ENCODE results near the gene TXLNB. TPM values are rescaled to one million over a fixed set of nuclear protein-coding genes. Genes with fewer than 3 reads are reported as not detected.

The TXLNB gene
- 137 TPM for total RNA-seq
- long read RNA-seq, full-length matches to known transcripts: 84 of 239 reads
- long read RNA-seq, partial matches to known transcripts: 150 of 239 reads
- long read RNA-seq, other reads (novel, unspliced or antisense): 5 of 239 reads

DNA sequence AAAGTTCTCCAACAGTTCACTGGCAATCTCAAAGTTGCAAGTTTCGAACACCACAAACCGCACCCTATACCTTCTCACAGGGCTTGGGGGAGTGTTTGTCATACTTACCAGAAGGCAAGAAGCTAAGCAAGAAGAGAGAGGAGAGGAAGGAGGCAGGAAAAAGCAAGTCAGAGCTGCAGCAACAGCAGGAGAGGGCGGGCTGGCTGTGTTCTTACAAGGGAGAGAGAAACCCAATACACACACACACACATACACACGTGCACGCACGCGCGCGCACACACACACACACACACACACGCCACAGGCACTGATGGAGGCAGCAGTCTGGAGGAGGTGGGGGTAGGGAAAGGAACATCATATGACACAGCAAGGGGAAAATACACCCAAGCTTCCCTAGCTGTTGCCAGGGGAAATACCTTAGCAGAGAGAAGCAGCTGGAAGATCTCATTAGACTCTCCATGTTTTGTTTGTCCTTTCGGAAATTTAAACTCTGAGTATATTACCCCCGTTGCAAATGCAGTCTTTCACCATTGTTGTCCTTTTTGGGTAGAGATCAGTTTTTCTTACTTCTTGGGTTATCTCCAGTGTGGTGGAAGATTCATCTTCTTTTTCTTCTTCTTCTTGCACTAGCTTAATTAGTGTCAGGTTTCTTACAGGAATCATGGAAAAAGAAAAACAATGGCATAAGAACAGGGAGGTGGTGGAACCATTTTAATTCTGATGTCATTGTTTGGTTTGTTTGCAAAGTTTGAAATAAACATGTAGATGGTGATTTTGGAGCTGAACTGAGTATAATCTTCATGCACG, at the start of gene TXLNB:
Gene TXLNB, minus strand, starts transcription at position 186 of the 807 bp plus-strand sequence. CDS start 3,099 bp downstream, outside the sequence.
- TF ChIP-seq, protein P1, sequence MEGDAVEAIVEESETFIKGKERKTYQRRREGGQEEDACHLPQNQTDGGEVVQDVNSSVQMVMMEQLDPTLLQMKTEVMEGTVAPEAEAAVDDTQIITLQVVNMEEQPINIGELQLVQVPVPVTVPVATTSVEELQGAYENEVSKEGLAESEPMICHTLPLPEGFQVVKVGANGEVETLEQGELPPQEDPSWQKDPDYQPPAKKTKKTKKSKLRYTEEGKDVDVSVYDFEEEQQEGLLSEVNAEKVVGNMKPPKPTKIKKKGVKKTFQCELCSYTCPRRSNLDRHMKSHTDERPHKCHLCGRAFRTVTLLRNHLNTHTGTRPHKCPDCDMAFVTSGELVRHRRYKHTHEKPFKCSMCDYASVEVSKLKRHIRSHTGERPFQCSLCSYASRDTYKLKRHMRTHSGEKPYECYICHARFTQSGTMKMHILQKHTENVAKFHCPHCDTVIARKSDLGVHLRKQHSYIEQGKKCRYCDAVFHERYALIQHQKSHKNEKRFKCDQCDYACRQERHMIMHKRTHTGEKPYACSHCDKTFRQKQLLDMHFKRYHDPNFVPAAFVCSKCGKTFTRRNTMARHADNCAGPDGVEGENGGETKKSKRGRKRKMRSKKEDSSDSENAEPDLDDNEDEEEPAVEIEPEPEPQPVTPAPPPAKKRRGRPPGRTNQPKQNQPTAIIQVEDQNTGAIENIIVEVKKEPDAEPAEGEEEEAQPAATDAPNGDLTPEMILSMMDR (IDR thresholded peaks at IDR 0.05; ENCODE audit: borderline replicate concordance): peak; percentile 38
- H3K4me3 ChIP-seq: peak within 1 kb of the TSS; percentile 64
- H3K27me3 ChIP-seq (ENCODE audit: low read depth): no peaks in the 10 kb centered on the region
- H3K27ac ChIP-seq (replicated peaks): peak within 1 kb of the TSS; percentile 89
- DNase-seq: peak; percentile 84
- no peaks in the 10 kb centered on the region for H3K36me3 ChIP-seq
- H3K4me1 ChIP-seq: peaks cover 50% of the 10 kb centered on the region
- intact Hi-C loops (cut with micrococcal nuclease): no loop called here
- no peaks in the 10 kb centered on the region for H3K9me3 ChIP-seq (replicated peaks)

DNA sequence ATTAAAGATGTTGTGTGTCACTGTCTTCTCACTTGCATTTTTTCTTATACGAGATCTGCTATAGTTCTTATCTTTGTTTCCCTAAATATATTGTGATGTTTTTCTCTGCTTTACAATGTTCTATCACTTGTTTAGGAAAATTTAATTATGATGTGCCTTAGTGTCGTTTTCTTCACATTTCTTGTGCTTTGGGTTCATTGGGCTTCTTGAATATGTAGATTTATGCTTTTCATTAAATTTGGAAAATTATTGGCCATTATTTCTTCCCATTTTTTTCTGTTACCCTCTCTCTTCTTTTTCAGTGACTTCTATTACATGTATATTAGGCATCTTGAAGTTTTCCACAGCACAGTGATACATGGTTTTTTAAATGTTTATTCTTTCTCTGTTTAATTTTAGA, 49.3 kb upstream of the TXLNB start:
- no peak for DNase-seq
- Histone ChIP-seq H3K9me3 (replicated peaks) (no peaks in the 10 kb centered on the region), H3K4me1 (peaks cover 7% of the 10 kb centered on the region), H3K36me3 (no peaks in the 10 kb centered on the region), H3K27me3 (ENCODE audit: low read depth) (no peaks in the 10 kb centered on the region), H3K27ac (replicated peaks) (no peak overlapping the region), H3K4me3 (no peak overlapping the region)
- intact Hi-C loops (cut with micrococcal nuclease): no loop called here
- TF ChIP-seq, protein P1 (IDR thresholded peaks at IDR 0.05; ENCODE audit: borderline replicate concordance): no peak

DNA sequence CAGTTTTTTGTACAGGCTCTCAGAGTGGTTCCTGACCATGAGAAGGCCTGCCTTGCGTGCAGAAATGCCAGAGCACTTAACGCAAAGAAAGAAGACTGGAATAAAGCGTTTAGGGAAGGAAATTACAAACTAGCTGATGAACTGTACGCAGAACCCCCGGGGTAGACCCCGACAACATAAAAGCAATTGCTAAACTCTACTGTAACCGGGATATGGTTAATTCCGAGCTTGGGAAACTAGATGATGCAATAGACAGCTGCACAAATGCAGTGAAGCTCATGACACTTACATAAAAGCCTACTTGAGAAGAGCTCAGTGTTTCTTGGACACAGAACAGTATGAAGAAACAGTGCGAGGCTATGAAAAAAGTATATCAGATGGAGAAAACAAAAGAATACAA, 47.0 kb upstream of the TXLNB start:
- Histone ChIP-seq H3K9me3 (replicated peaks) (no peaks in the 10 kb centered on the region), H3K27me3 (ENCODE audit: low read depth) (no peaks in the 10 kb centered on the region), H3K27ac (replicated peaks) (peak overlapping the region; percentile 45), H3K4me3 (no peak overlapping the region), H3K4me1 (peaks cover 7% of the 10 kb centered on the region), H3K36me3 (no peaks in the 10 kb centered on the region)
- intact Hi-C loops (cut with micrococcal nuclease): no loop called here
- TF ChIP-seq, protein P1 (IDR thresholded peaks at IDR 0.05; ENCODE audit: borderline replicate concordance): no peak
- DNase-seq: no peak

DNA sequence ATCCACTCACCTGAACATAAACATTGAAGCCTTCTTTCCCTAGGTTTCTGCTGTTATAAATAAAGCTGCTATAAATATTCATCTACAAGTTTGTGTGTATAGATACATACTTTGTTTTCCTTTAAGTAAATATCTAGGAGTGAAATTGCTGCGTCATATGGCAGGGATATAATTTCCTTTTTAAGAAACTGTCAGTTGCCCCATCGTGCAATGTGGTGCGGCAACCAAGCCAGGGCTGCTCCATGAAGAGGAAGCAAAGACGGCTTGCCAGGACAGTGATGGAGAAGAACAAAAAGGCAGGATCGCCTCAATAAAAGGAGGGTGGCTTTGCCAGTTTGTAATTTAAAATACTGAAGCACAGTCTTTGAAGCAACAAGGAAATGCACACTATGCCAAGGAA, 46.0 kb upstream of the TXLNB start:
- H3K27ac ChIP-seq (replicated peaks): no peak overlapping the region
- H3K27me3 ChIP-seq (ENCODE audit: low read depth): no peaks in the 10 kb centered on the region
- no peaks in the 10 kb centered on the region for H3K36me3 ChIP-seq
- H3K4me1 ChIP-seq: peaks cover 7% of the 10 kb centered on the region
- intact Hi-C loops (cut with micrococcal nuclease): no loop called here
- no peak overlapping the region for H3K4me3 ChIP-seq
- no peaks in the 10 kb centered on the region for H3K9me3 ChIP-seq (replicated peaks)
- TF ChIP-seq, protein P1 (IDR thresholded peaks at IDR 0.05; ENCODE audit: borderline replicate concordance): no peak
- no peak for DNase-seq

DNA sequence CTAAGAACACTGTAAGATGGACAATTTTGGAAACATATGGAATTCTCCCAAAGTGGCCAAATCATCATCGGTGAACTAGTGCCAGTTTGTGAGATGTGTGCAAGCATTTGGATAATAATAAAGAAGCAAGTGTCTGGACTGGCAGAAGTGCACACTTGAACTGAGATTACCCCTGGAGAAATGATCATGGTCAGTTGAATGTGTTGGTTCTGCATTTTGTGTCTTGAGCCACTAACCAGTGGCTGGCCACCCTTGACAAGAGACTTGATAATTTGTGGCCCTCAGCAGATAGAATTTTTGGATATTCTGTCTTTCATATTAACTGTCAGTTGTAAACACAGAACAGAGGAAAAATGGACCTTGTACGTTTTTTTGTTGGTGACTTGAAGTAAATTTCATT, 45.2 kb upstream of the TXLNB start:
- TF ChIP-seq, protein P1 (IDR thresholded peaks at IDR 0.05; ENCODE audit: borderline replicate concordance): no peak
- Histone ChIP-seq H3K36me3 (no peaks in the 10 kb centered on the region), H3K4me3 (no peak overlapping the region), H3K27ac (replicated peaks) (no peak overlapping the region), H3K4me1 (peaks cover 7% of the 10 kb centered on the region), H3K27me3 (ENCODE audit: low read depth) (no peaks in the 10 kb centered on the region), H3K9me3 (replicated peaks) (no peaks in the 10 kb centered on the region)
- intact Hi-C loops (cut with micrococcal nuclease): no loop called here
- DNase-seq: no peak
